Fibroblast of the aortic adventitia (primary cell): ENCODE data around the gene SLC25A21. TPM values are rescaled to one million over a fixed set of nuclear protein-coding genes. Genes with fewer than 3 reads are reported as not detected.

Experiments used
- DNase-seq: peaks from one replicate; pipeline ENCODE4 v3.0.0-alpha.2; 2010; ENCODE audit warnings: low read depth
- H3K4me3 ChIP-seq: 2 replicates; pipeline ENCODE4 v1.5.1; 2011; ENCODE audit warnings: low read depth, mild to moderate bottlenecking, control low read depth, low read length, moderate library complexity
- CTCF ChIP-seq: IDR thresholded peaks from 2 replicates; pipeline ENCODE4 v1.5.1; 2011; ENCODE audit warnings: mild to moderate bottlenecking, low read length, control low read depth, inconsistent platforms; ENCODE audit not compliant: insufficient read depth
- total RNA-seq: library from RNA; depleted of rRNA; stranded (reverse); fragments of >200 nt; gene quantifications from 2 replicates; pipeline ENCODE4 v1.2.3, GENCODE V29; 2012; ENCODE audit warnings: low replicate concordance

The SLC25A21 gene
- total RNA-seq, 1 donor: 1.2 TPM

- no peak for TF ChIP-seq CTCF
- no peak for DNase-seq
- no peak overlapping the region for H3K4me3 ChIP-seq
Measured at GRCh38 chr14:37019488-37019887, 152.9 kb downstream of the SLC25A21 start.

GRCh38 chr14:37018571-37019240, 153.7 kb downstream of the SLC25A21 start:
- no peak for TF ChIP-seq CTCF
- H3K4me3 ChIP-seq: no peak overlapping the region
- no peak for DNase-seq

- TF ChIP-seq CTCF: no peak
- H3K4me3 ChIP-seq: no peak overlapping the region
- no peak for DNase-seq
Measured at GRCh38 chr14:37013078-37013477, 159.3 kb downstream of the SLC25A21 start.

GRCh38 chr14:36998686-36999085, 173.7 kb downstream of the SLC25A21 start:
- H3K4me3 ChIP-seq: no peak overlapping the region
- TF ChIP-seq CTCF: no peak
- DNase-seq: peak; percentile 12

GRCh38 chr14:36997843-36998242, 174.6 kb downstream of the SLC25A21 start:
- no peak overlapping the region for H3K4me3 ChIP-seq
- DNase-seq: peak; percentile 55
- TF ChIP-seq CTCF: no peak

- DNase-seq: no peak
- H3K4me3 ChIP-seq: no peak overlapping the region
- TF ChIP-seq CTCF: no peak
Measured at GRCh38 chr14:36996857-36997590, 175.4 kb downstream of the SLC25A21 start.
